HFFc6 (cell line): ENCODE results near the gene PRMT2. TPM values are rescaled to one million over a fixed set of nuclear protein-coding genes. Genes with fewer than 3 reads are reported as not detected.

Experiments
- DNase-seq: peaks from one replicate; pipeline ENCODE4 v3.0.0-alpha.2; 2018
- H3K27ac Mint-ChIP-seq: 2 replicates; pipeline ENCODE4 v1.8.0; 2020; ENCODE audit warnings: mild to moderate bottlenecking, mixed read lengths
- H3K27me3 Mint-ChIP-seq: 2 replicates; pipeline ENCODE4 v1.8.0; 2021; ENCODE audit warnings: mild to moderate bottlenecking, moderate library complexity, mixed read lengths; ENCODE audit not compliant: insufficient read depth
- H3K36me3 Mint-ChIP-seq: 2 replicates; pipeline ENCODE4 v1.8.0; 2021; ENCODE audit warnings: low read depth, mixed read lengths
- H3K4me1 Mint-ChIP-seq: 2 replicates; pipeline ENCODE4 v1.8.0; 2020; ENCODE audit warnings: low read depth, mixed read lengths
- H3K4me3 Mint-ChIP-seq: 2 replicates; pipeline ENCODE4 v1.8.0; 2020; ENCODE audit warnings: mild to moderate bottlenecking, moderate library complexity, mixed read lengths
- H3K9me3 Mint-ChIP-seq: 2 replicates; pipeline ENCODE4 v1.8.0; 2020; ENCODE audit warnings: mild to moderate bottlenecking, mixed read lengths
- CTCF ChIP-seq: fragments of 200-600 bp; sonication (generic); IDR thresholded peaks from 2 replicates; pipeline ENCODE4 v1.5.0; 2021; ENCODE audit warnings: antibody characterized with exemption, mild to moderate bottlenecking
- total RNA-seq, 6 experiments: library from RNA; stranded (reverse); fragmentation: NEBNext Ultra II Directional; extraction: Animal tissue kit (Norgen Biotek cat#: 25700); gene quantifications; 2 replicates in 1 of 6; 3 replicates in 5 of 6; pipeline ENCODE4 v1.2.3, GENCODE V29; 2021

The PRMT2 gene
- total RNA-seq, 6 experiments from 2014 or later: 98.9 to 111 (median 105) TPM

GRCh38 chr21:46598581-46599572 lies 36.6 kb upstream of the PRMT2 start:
- H3K27me3 Mint-ChIP-seq: peaks cover 11% of the 10 kb centered on the region
- no peaks in the 10 kb centered on the region for H3K36me3 Mint-ChIP-seq
- DNase-seq: peak; percentile 89
- no peak for TF ChIP-seq CTCF
- peak overlapping the region; percentile 66 for H3K27ac Mint-ChIP-seq
- H3K9me3 Mint-ChIP-seq: peaks cover 6% of the 10 kb centered on the region
- H3K4me3 Mint-ChIP-seq: no peak overlapping the region
- H3K4me1 Mint-ChIP-seq: peaks cover 15% of the 10 kb centered on the region

- no peak overlapping the region for H3K4me3 Mint-ChIP-seq
- H3K36me3 Mint-ChIP-seq: no peaks in the 10 kb centered on the region
- no peak for DNase-seq
- no peak overlapping the region for H3K27ac Mint-ChIP-seq
- no peak for TF ChIP-seq CTCF
- H3K27me3 Mint-ChIP-seq: peaks cover 16% of the 10 kb centered on the region
- peaks cover 21% of the 10 kb centered on the region for H3K4me1 Mint-ChIP-seq
- H3K9me3 Mint-ChIP-seq: no peaks in the 10 kb centered on the region
These were observed 35.2 kb upstream of the PRMT2 start for GRCh38 chr21:46600305-46600704.

- H3K4me3 Mint-ChIP-seq: no peak overlapping the region
- DNase-seq: no peak
- no peaks in the 10 kb centered on the region for H3K36me3 Mint-ChIP-seq
- TF ChIP-seq CTCF: no peak
- H3K9me3 Mint-ChIP-seq: no peaks in the 10 kb centered on the region
- peaks cover 16% of the 10 kb centered on the region for H3K27me3 Mint-ChIP-seq
- peaks cover 21% of the 10 kb centered on the region for H3K4me1 Mint-ChIP-seq
- H3K27ac Mint-ChIP-seq: no peak overlapping the region
These were observed 34.5 kb upstream of the PRMT2 start for GRCh38 chr21:46600978-46601377.

- Mint-ChIP-seq H3K4me3 (no peak overlapping the region), H3K27ac (no peak overlapping the region), H3K9me3 (no peaks in the 10 kb centered on the region), H3K4me1 (peaks cover 21% of the 10 kb centered on the region), H3K36me3 (no peaks in the 10 kb centered on the region), H3K27me3 (peaks cover 24% of the 10 kb centered on the region)
- no peak for TF ChIP-seq CTCF
- DNase-seq: no peak
These were observed 32.2 kb upstream of the PRMT2 start for GRCh38 chr21:46603228-46603627.

- H3K27me3 Mint-ChIP-seq: peaks cover 27% of the 10 kb centered on the region
- no peaks in the 10 kb centered on the region for H3K36me3 Mint-ChIP-seq
- H3K27ac Mint-ChIP-seq: no peak overlapping the region
- H3K4me3 Mint-ChIP-seq: no peak overlapping the region
- no peak for DNase-seq
- H3K9me3 Mint-ChIP-seq: no peaks in the 10 kb centered on the region
- TF ChIP-seq CTCF: no peak
- H3K4me1 Mint-ChIP-seq: peaks cover 12% of the 10 kb centered on the region
These were observed 31.0 kb upstream of the PRMT2 start for GRCh38 chr21:46604329-46604974.
